ENCODE results near the gene ASCL3. TPM values are rescaled to one million over a fixed set of nuclear protein-coding genes. Genes with fewer than 3 reads are reported as not detected.

Gene ASCL3
- total and polyA plus RNA-seq, 10 of the 15 experiments (the other 5 are each of a cell fraction or from before 2014, with no cell fraction given): not detected

- TF ChIP-seq RFX5 (IDR thresholded peaks at IDR 0.05; ENCODE audit: low read depth, low read length) (no peak), NFYB (IDR thresholded peaks at IDR 0.05; ENCODE audit: insufficient read depth, low read depth, low read length) (peak; percentile 78; the same call in 1 of the 2 replicates), HDAC6 (IDR thresholded peaks at IDR 0.05; ENCODE audit: unreplicated experiment) (no peak), MTA3 (IDR thresholded peaks at IDR 0.05; ENCODE audit: borderline replicate concordance, low read length) (no peak), PRDM15 (CRISPR knock-in tag; IDR thresholded peaks at IDR 0.05) (no peak), ZZZ3 (IDR thresholded peaks at IDR 0.05; ENCODE audit: control insufficient read depth, insufficient read length, low read depth) (no peak), CBX5 (IDR thresholded peaks at IDR 0.05; ENCODE audit: low read depth) (no peak), JUNB (IDR thresholded peaks at IDR 0.05) (no peak), KDM1A (IDR thresholded peaks at IDR 0.05; ENCODE audit: borderline replicate concordance) (no peak), ZBTB4 (CRISPR knock-in tag; IDR thresholded peaks at IDR 0.05) (no peak), EZH2 (IDR thresholded peaks at IDR 0.05; ENCODE audit: borderline replicate concordance, control insufficient read depth, low read depth, low read length) (no peak), MLLT1 (IDR thresholded peaks at IDR 0.05) (peak; percentile 53), YBX1 (IDR thresholded peaks at IDR 0.05) (no peak), RCOR1 (conservative IDR thresholded peaks at IDR 0.05; ENCODE audit: low read depth, low read length) (no peak), ZBTB40 (IDR thresholded peaks at IDR 0.05; ENCODE audit: borderline replicate concordance) (peak; percentile 93), HCFC1 (IDR thresholded peaks at IDR 0.05; ENCODE audit: low read length) (peak; percentile 59)
Observed at GRCh38 chr11:8964324-8965320, 21.8 kb upstream of the ASCL3 start, which contains the start of gene TMEM9B (continued).
